OCI-LY3 (cell line): Measurements from ENCODE around the gene GTPBP6.

Experiments
- CTCF ChIP-seq: fragments of 200-600, 300-600 bp; sonication (generic); IDR thresholded peaks from 2 replicates; pipeline ENCODE4 v1.5.1; 2014; ENCODE audit warnings: antibody characterized with exemption, low read length, low read depth
- EZH2phosphoT487 ChIP-seq: fragments of 200-600 bp; shearing (Covaris generic); IDR thresholded peaks from 2 replicates; pipeline ENCODE4 v1.6.1; 2018; ENCODE audit warnings: antibody characterized with exemption, mixed run types, low read depth

- TF ChIP-seq CTCF (no peak), EZH2phosphoT487 (no peak)
These were observed 60.1 kb downstream of the GTPBP6 start for GRCh38 chrX:258291-259040.
